HG03095 (cell line): Measurements from ENCODE around the gene SORD.
"Not testable (repeated sequence)": the region's sequence is repeated elsewhere in the genome, so short reads cannot be mapped to it uniquely, and the experiment has no call there.

ENCODE experiments used
- ATAC-seq: cut with Tn5 transposase; IDR thresholded peaks from one replicate; pipeline ENCODE4 v1.9.1; 2021; ENCODE audit warnings: moderate library complexity; ENCODE audit not compliant: unreplicated experiment

The SORD gene

GRCh38 chr15:45023659-45024225, 747 bp downstream of the SORD start:
- peak; percentile 9 for ATAC-seq

GRCh38 chr15:45024649-45025048, 1.7 kb downstream of the SORD start:
- ATAC-seq: not testable (repeated sequence)

DNA sequence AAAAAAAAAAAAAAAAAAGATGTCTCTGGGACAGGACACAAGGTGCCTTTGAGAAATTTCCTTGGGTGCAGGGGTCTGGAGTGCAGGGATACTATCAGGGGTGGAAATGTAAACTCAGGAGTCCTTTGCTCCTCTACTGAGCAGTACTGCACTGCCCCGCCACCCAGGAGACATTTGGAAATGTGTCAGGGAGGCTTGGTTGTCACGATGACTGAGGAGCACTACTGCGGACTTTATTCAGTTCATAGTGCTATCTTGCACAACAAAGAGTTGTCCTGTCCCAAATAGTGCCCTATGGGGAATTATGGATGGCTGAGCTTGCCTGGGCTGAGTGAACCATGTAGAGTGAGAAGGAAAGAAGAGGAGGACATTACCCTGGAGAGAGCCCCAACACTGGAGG, 2.6 kb downstream of the SORD start:
- ATAC-seq: not testable (repeated sequence)

GRCh38 chr15:45026651-45027190, 3.7 kb downstream of the SORD start:
- ATAC-seq: no peak

- ATAC-seq: no peak
Observed at GRCh38 chr15:45027220-45027619, 4.2 kb downstream of the SORD start.

GRCh38 chr15:45030743-45031142, 7.7 kb downstream of the SORD start:
- ATAC-seq: no peak

- ATAC-seq: not testable (repeated sequence)
Observed at GRCh38 chr15:45031522-45032028, 8.6 kb downstream of the SORD start.

DNA sequence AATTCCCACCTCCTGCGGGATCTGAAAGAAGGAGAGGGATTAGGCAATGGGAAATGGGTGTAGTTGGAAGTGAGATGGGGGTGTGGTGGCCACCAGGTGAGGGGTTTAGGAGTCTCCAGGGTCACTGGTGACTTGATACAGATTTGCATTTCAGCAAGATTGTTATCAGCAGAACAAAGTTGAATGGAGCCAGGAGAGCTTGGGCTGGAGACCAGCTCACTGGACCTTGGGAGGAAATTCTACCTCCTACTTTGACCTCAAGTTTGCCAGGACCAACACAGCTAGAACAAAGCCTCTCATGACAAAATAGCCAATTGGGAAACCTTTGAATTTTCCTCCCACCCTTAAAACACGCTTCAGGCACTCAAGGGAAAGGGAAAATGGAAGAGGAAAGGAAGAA, 9.5 kb downstream of the SORD start:
- not testable (repeated sequence) for ATAC-seq

DNA sequence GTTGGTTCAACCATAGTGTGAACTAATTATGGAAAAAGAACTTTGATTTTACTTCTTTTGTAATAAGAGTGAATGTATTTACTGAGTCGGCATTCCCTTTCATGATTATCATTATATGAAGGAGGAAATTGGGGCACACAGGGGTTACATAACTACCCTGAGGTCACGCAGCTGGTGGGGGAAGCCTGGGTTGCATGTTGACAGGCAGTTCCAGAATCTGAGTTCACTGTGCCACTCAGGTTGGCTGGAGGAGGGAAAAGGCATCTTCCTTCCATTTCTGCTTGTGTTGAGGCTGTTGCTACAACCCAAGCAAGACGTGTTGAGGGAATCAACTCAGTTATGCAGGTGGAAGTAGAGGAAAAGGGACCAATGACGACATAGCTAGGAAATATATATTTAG, 11.1 kb downstream of the SORD start:
- ATAC-seq: not testable (repeated sequence)

GRCh38 chr15:45034600-45035375, 11.8 kb downstream of the SORD start:
- not testable (repeated sequence) for ATAC-seq

- peak; percentile 63 for ATAC-seq
Observed at GRCh38 chr15:45036812-45037781, 14.1 kb downstream of the SORD start.

DNA sequence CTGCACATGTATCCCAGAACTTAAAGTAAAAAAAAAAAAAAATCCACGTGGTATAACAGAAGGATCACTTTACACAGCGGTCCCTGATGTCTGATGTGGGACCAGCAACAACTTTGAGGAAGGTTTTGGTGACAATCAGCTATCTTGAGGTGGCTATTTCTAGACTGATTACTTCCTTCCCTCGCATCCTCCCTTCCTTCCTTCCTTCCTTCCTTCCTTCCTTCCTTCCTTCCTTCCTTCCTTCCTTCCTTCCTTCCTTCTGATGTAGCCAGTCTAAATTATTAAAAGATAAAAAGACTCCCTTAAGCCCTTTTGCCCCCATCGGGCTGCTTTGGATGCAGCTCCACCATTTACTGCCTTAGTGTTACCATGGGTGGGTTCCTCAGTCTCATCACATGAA, 14.9 kb downstream of the SORD start:
- ATAC-seq: no peak

DNA sequence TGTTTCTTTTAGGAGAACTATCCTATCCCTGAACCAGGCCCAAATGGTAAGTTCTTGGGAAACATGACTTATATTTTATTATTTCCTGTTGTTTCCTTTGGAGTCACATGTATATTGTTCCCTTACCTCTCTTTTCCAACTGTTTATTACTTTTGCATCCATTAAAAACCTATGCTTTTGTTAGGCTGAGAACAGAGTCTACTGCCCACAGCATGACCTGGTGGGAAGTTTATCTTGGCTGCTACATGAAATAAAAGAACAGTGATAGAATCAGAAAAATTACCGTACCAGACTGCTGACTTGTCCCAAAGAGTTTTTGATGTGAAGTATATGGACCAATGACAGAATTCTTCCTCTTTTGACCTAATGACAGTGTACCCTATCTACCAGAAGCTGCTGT, 17.4 kb downstream of the SORD start:
- ATAC-seq: not testable (repeated sequence)

DNA sequence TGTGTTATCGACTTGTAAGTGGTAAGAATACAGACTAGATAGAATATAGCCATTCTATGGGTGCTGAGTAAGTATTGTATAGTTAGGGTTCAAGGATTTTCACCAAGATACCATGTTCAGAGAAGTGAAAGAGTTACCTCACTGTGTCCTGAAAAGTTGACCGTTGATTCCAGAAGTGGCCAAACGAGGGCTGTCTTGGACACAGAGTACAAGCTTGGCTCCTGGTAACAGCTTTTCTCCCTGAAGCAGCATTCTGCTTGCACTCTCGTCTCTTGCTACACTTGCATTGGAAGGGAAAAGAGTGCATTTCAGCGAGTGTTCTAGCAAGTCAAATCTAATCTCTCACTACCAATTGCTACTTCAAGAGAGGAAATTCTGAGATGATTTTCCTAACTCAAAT, 18.5 kb downstream of the SORD start:
- ATAC-seq: not testable (repeated sequence)

- ATAC-seq: not testable (repeated sequence)
Observed at GRCh38 chr15:45042859-45043258, 19.9 kb downstream of the SORD start.

DNA sequence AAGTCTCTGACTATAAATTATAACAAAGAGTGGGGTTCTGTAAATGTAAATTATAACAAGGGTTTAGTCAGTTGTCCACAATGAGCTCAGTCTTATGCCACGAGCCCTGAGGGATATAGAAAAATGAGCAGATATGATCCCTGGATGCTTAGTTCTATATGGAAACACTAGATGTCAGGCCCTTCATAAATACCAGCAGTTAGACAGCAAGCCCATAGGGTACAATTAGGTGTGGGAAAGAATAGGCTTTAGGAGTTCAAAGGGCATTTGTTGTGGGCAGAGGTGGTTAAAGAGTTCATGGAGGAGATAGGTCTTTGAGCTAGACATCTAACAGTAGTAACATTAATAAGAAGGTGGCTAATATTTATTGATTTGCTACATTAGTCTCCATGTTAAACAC, 21.3 kb downstream of the SORD start:
- ATAC-seq: not testable (repeated sequence)

- not testable (repeated sequence) for ATAC-seq
Observed at GRCh38 chr15:45048449-45048793, 25.4 kb downstream of the SORD start.

GRCh38 chr15:45048794-45049631, 26.0 kb downstream of the SORD start:
- no peak for ATAC-seq

DNA sequence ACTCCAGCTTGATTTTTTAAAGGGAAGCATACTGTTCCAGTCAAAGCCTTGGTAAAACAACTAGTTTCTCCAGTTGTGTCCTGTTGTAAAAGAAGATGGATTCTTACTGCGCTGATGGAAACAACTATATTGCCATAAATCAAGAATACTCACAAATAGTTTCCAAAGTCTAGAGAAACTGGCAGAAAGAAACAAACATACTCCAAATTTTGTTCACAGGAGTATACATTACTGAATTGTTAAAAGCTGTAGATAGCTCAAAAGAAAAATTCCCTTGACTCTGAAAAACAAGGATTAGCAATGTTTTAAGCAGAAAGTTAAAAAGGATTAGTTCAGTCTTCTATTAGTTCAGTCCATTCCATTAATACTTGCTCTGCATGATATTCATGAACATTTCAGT, 27.6 kb downstream of the SORD start:
- no peak for ATAC-seq

DNA sequence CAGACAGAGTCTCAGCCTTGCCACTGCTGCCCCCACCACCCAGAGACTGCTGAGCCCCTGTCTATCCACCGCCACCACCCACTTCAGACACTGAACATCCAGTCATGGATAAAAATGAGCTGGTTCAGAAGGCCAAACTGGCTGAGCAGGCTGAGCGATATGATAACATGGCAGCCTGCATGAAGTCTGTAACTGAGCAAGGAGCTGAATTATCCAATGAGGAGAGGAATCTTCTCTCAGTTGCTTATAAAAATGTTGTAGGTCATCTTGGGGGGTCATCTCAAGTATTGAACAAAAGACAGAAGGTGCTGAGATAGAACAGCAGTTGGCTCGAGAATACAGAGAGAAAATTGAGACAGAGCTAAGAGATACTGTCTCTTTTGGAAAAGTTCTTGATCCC, 29.7 kb downstream of the SORD start:
- ATAC-seq: not testable (repeated sequence)
